MM.1S (cell line): ENCODE measurements around the gene SIRT4.

Source experiments
- DNase-seq: peaks from one replicate; pipeline ENCODE4 v3.0.0-alpha.2; 2015
- H2AFZ ChIP-seq: fragments of 300-600 bp; sonication (generic); 2 replicates; pipeline ENCODE4 v1.6.0; 2016; ENCODE audit warnings: antibody characterized with exemption, low read length
- H3F3A ChIP-seq: fragments of 300-600 bp; sonication (generic); 2 replicates; pipeline ENCODE4 v1.6.1; 2016; ENCODE audit warnings: mild to moderate bottlenecking, antibody characterized with exemption, low read length, moderate library complexity, mixed read lengths; ENCODE audit not compliant: insufficient read depth
- H3K27ac ChIP-seq: fragments of 300-600 bp; sonication (generic); 2 replicates; pipeline ENCODE4 v1.5.1; 2016; ENCODE audit warnings: mild to moderate bottlenecking, low read length
- H3K27me3 ChIP-seq: fragments of 300-600 bp; sonication (generic); replicated peaks from 2 replicates; pipeline ENCODE4 v1.6.0; 2016; ENCODE audit warnings: low read length; ENCODE audit not compliant: insufficient read depth
- H3K36me3 ChIP-seq: fragments of 300-600 bp; sonication (generic); replicated peaks from 2 replicates; pipeline ENCODE4 v1.6.1; 2016; ENCODE audit warnings: mild to moderate bottlenecking, low read length, mixed read lengths; ENCODE audit not compliant: insufficient read depth
- H3K4me1 ChIP-seq: fragments of 300-600 bp; sonication (generic); 2 replicates; pipeline ENCODE4 v1.6.1; 2016; ENCODE audit warnings: low read length, mixed read lengths
- H3K4me2 ChIP-seq: fragments of 300-600 bp; sonication (generic); 2 replicates; pipeline ENCODE4 v1.6.0; 2016; ENCODE audit warnings: low read depth, low read length
- H3K4me3 ChIP-seq: fragments of 300-600 bp; sonication (generic); 2 replicates; pipeline ENCODE4 v1.5.1; 2016; ENCODE audit warnings: low read length, mixed read lengths
- H3K79me2 ChIP-seq: fragments of 300-600 bp; sonication (generic); 2 replicates; pipeline ENCODE4 v1.6.1; 2016; ENCODE audit warnings: mixed run types, low read length, mixed read lengths
- H3K9ac ChIP-seq: fragments of 300-600 bp; sonication (generic); 2 replicates; pipeline ENCODE4 v1.6.1; 2016; ENCODE audit warnings: low read length, mixed read lengths
- H3K9me2 ChIP-seq: fragments of 300-600 bp; sonication (generic); replicated peaks from 2 replicates; pipeline ENCODE4 v1.6.1; 2016; ENCODE audit warnings: mild to moderate bottlenecking, low read length, mixed read lengths; ENCODE audit not compliant: insufficient read depth
- H3K9me3 ChIP-seq: fragments of 300-600 bp; sonication (generic); replicated peaks from 2 replicates; pipeline ENCODE4 v1.6.1; 2016; ENCODE audit warnings: mild to moderate bottlenecking, low read length, mixed read lengths; ENCODE audit not compliant: insufficient read depth
- H4K20me1 ChIP-seq: fragments of 300-600 bp; sonication (generic); 2 replicates; pipeline ENCODE4 v1.6.1; 2016; ENCODE audit warnings: mild to moderate bottlenecking, low read length, moderate library complexity, mixed read lengths; ENCODE audit not compliant: insufficient read depth
- CTCF ChIP-seq: fragments of 300-600 bp; sonication (generic); IDR thresholded peaks from 2 replicates; pipeline ENCODE4 v1.5.1; 2016; ENCODE audit warnings: antibody characterized with exemption, low read length, mixed read lengths
- EZH2 ChIP-seq: fragments of 300-600 bp; sonication (generic); optimal IDR thresholded peaks from 2 replicates; pipeline ENCODE3; 2017; ENCODE audit warnings: low read depth, mild to moderate bottlenecking, antibody characterized with exemption, low read length, mixed read lengths
- EZH2phosphoT487 ChIP-seq: fragments of 300-600 bp; sonication (generic); IDR thresholded peaks from 2 replicates; pipeline ENCODE4 v1.6.1; 2018; ENCODE audit warnings: antibody characterized with exemption, low read length

SIRT4 gene

GRCh38 chr12:120260607-120261006, 41.5 kb upstream of the SIRT4 start:
- no peaks in the 10 kb centered on the region for H3K9me3 ChIP-seq
- TF ChIP-seq CTCF: no peak
- no peak for TF ChIP-seq EZH2
- TF ChIP-seq EZH2phosphoT487: no peak
- no peak overlapping the region for H3K4me2 ChIP-seq
- no peaks in the 10 kb centered on the region for H3K4me1 ChIP-seq
- no peaks in the 10 kb centered on the region for H3F3A ChIP-seq
- H3K4me3 ChIP-seq: no peak overlapping the region
- no peak overlapping the region for H2AFZ ChIP-seq
- no peaks in the 10 kb centered on the region for H3K9me2 ChIP-seq
- H3K27me3 ChIP-seq: no peaks in the 10 kb centered on the region
- H3K27ac ChIP-seq: no peak overlapping the region
- no peaks in the 10 kb centered on the region for H3K36me3 ChIP-seq
- H3K9ac ChIP-seq: no peak overlapping the region
- no peak for DNase-seq
- no peaks in the 10 kb centered on the region for H3K79me2 ChIP-seq
- H4K20me1 ChIP-seq: no peaks in the 10 kb centered on the region

- Histone ChIP-seq H3K4me1 (no peaks in the 10 kb centered on the region), H3F3A (no peaks in the 10 kb centered on the region), H3K4me3 (no peak overlapping the region), H3K36me3 (no peaks in the 10 kb centered on the region), H4K20me1 (no peaks in the 10 kb centered on the region), H3K9me3 (no peaks in the 10 kb centered on the region), H3K79me2 (no peaks in the 10 kb centered on the region), H2AFZ (no peak overlapping the region), H3K4me2 (no peak overlapping the region), H3K9ac (no peak overlapping the region), H3K27ac (no peak overlapping the region), H3K27me3 (no peaks in the 10 kb centered on the region), H3K9me2 (no peaks in the 10 kb centered on the region)
- no peak for DNase-seq
- TF ChIP-seq EZH2 (no peak), CTCF (no peak), EZH2phosphoT487 (no peak)
Measured at GRCh38 chr12:120261951-120262851, 39.9 kb upstream of the SIRT4 start.

- Histone ChIP-seq H3K27me3 (no peaks in the 10 kb centered on the region), H3F3A (no peaks in the 10 kb centered on the region), H2AFZ (no peak overlapping the region), H3K27ac (no peak overlapping the region), H3K9ac (no peak overlapping the region), H3K4me3 (no peak overlapping the region), H3K4me2 (no peak overlapping the region), H4K20me1 (no peaks in the 10 kb centered on the region), H3K79me2 (no peaks in the 10 kb centered on the region), H3K9me3 (no peaks in the 10 kb centered on the region), H3K9me2 (no peaks in the 10 kb centered on the region), H3K36me3 (no peaks in the 10 kb centered on the region), H3K4me1 (no peaks in the 10 kb centered on the region)
- DNase-seq: no peak
- no peak for TF ChIP-seq EZH2
- TF ChIP-seq EZH2phosphoT487: no peak
- no peak for TF ChIP-seq CTCF
Measured at GRCh38 chr12:120262852-120263747, 39.0 kb upstream of the SIRT4 start.
